MCF 10A (cell line): Measurements from ENCODE around the gene LCN2. TPM values are rescaled to one million over a fixed set of nuclear protein-coding genes. Genes with fewer than 3 reads are reported as not detected.

Experiments
- BruUV-seq: library from RNA; stranded (reverse); fragments of 400-500 nt; replicated peaks from 2 replicates; lab custom pipeline; 2021; lab: Mats Ljungman, UMichigan
- CTCF ChIA-PET: fragments of 300-600 bp; sonication (Branson Sonifier 250); formaldehyde crosslinking; extraction: SDS; loops from one replicate; lab custom pipeline; 2021; ENCODE audit warnings: antibody characterized with exemption, inconsistent platforms; lab: Yijun Ruan, JAX
- POLR2A ChIA-PET: fragments of 300-600, 350-650 bp; sonication (Branson Sonifier 250); formaldehyde crosslinking; extraction: SDS; loops from one replicate; lab custom pipeline; 2020; ENCODE audit warnings: antibody characterized with exemption, inconsistent platforms; lab: Yijun Ruan, JAX
- DNase-seq: peaks from one replicate; pipeline ENCODE4 v3.0.0-alpha.2; 2018; ENCODE audit not compliant: unreplicated experiment
- H3K27ac Mint-ChIP-seq: one replicate; pipeline ENCODE4 v1.8.0; 2022; ENCODE audit warnings: mild to moderate bottlenecking, low read depth, mixed read lengths; ENCODE audit not compliant: unreplicated experiment
- H3K27me3 Mint-ChIP-seq: one replicate; pipeline ENCODE4 v1.8.0; 2022; ENCODE audit warnings: mixed read lengths; ENCODE audit not compliant: insufficient read depth, unreplicated experiment
- H3K36me3 Mint-ChIP-seq: one replicate; pipeline ENCODE4 v1.8.0; 2022; ENCODE audit warnings: mild to moderate bottlenecking, moderate library complexity, mixed read lengths; ENCODE audit not compliant: insufficient read depth, unreplicated experiment
- H3K4me1 Mint-ChIP-seq: one replicate; pipeline ENCODE4 v1.8.0; 2022; ENCODE audit warnings: mixed read lengths; ENCODE audit not compliant: insufficient read depth, unreplicated experiment
- H3K4me3 Mint-ChIP-seq: one replicate; pipeline ENCODE4 v1.8.0; 2022; ENCODE audit warnings: mild to moderate bottlenecking, moderate library complexity, mixed read lengths; ENCODE audit not compliant: unreplicated experiment
- H3K9me3 Mint-ChIP-seq: one replicate; pipeline ENCODE4 v1.8.0; 2022; ENCODE audit warnings: mixed read lengths; ENCODE audit not compliant: unreplicated experiment
- CTCF ChIP-seq: fragments of 200-600 bp; IDR thresholded peaks from one replicate; pipeline ENCODE4 v1.8.0; 2022; ENCODE audit warnings: antibody characterized with exemption, mild to moderate bottlenecking; ENCODE audit not compliant: unreplicated experiment
- intact Hi-C: fragments of 100-400 bp; cut with micrococcal nuclease; formaldehyde crosslinking; loops from 2 replicates; pipeline ENCODE4 v1.14.1; 2022
- total RNA-seq: library from RNA; stranded (reverse); gene quantifications from 2 replicates; pipeline ENCODE4 v1.2.3, GENCODE V29; 2022

The LCN2 gene
- total RNA-seq, 1 experiment from 2014 or later: 7.7 TPM

- intact Hi-C loops: no loop called here
- DNase-seq: no peak
- H3K36me3 Mint-ChIP-seq: peaks cover 48% of the 10 kb centered on the region
- no peaks in the 10 kb centered on the region for H3K9me3 Mint-ChIP-seq
- peaks cover 4% of the 10 kb centered on the region for H3K4me1 Mint-ChIP-seq
- no peak for TF ChIP-seq CTCF
- no peak overlapping the region for H3K4me3 Mint-ChIP-seq
- H3K27me3 Mint-ChIP-seq: no peaks in the 10 kb centered on the region
- CTCF ChIA-PET: no interaction called here
- no TSS peak for BruUV-seq
- no peak overlapping the region for H3K27ac Mint-ChIP-seq
- POLR2A ChIA-PET: interaction anchor here (0.6 to 1.1 kb wide), 2 partner anchors 11 to 16 kb away, joined by 4 read pairs; no protein-coding TSS in a partner anchor
Observed at GRCh38 chr9:128188209-128188608, 39.0 kb downstream of the LCN2 start.

DNA sequence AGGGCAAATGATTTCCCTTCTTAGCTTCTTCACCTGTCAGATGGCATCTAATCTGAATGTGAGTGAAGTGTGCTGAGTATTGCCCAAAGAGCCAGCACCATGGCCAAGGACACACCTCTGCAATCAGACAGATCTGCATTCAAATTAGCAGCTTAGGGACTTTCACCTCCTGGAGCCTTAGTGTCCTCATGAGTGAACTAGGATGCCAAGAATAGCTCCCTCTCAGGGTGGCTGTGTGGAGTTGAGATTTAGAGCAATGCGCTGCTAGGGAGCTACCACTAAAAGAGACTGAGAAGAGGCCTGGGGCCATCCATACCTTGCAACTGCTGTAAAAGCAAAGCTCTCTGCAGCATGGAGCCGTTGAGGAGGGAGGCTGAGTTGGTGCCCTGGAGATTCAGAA is 40.8 kb downstream of the LCN2 start:
- Mint-ChIP-seq H3K27me3 (no peaks in the 10 kb centered on the region), H3K9me3 (no peaks in the 10 kb centered on the region), H3K27ac (peak overlapping the region; percentile 14), H3K36me3 (peaks cover 38% of the 10 kb centered on the region), H3K4me1 (peaks cover 4% of the 10 kb centered on the region), H3K4me3 (peak overlapping the region; percentile 91)
- no peak for DNase-seq
- CTCF ChIA-PET: interaction anchor here (0.6 to 1.9 kb wide), 5 partner anchors 10 to 172 kb away, joined by 3 to 6 read pairs (median 3); no protein-coding TSS in a partner anchor
- TSS peak; percentile 19 for BruUV-seq
- POLR2A ChIA-PET: interaction anchor here (0.7 to 2.0 kb wide), 8 partner anchors 13 to 342 kb away, joined by 3 to 11 read pairs (median 3); partner anchors contain the start of gene BBLN
- intact Hi-C loops: loop anchor here (5.0 kb wide), 1 partner anchor 63 kb away; the partner anchor contains the start of gene PTGES2
- no peak for TF ChIP-seq CTCF

DNA sequence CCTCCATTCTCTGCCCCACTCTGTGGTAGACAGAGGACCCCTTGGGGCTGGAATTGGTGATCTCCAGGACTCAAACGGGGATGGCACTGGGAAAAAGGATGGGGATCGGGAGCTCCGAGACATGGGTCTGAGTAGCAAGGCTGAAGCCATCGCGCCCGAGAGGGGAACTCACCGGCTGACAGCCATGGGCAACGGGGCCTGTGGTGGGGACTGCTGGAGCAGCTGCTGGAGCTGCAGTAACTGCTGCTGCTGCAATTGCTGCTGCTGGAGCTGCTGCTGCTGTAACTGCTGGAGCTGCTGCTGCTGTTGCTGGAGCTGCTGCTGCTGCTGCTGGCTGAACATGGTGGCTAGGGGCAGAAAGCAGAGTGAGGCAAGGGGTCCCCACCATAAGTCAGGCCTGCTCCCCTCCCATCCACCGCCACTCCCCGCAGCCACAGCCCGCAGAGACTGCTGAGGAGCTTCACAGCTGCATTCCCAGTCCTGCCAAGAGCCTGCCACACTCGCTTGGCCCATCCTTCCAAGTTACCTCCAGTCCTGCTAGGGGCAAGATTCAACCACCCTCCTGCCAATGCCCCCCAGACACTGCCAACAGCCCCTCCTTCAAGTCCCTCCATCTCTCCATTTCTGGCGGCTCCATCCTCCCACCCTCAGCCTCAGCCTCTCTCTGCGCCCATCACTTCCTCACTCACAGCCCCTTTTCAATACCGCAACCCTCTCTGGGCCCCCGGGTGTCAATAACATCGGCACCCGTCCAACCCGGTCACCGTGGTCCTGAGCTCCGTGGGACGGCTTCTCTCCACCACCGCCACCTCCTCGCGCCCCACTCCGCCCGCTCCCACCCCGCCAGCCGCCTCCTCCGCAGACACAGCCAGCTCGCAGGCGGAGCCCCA is 41.5 kb downstream of the LCN2 start:
- BruUV-seq: no TSS peak
- peak overlapping the region; percentile 93 for H3K27ac Mint-ChIP-seq
- TF ChIP-seq CTCF: no peak
- H3K27me3 Mint-ChIP-seq: no peaks in the 10 kb centered on the region
- peaks cover 4% of the 10 kb centered on the region for H3K4me1 Mint-ChIP-seq
- peak; percentile 6 for DNase-seq
- no peaks in the 10 kb centered on the region for H3K9me3 Mint-ChIP-seq
- ChIA-PET POLR2A (interaction anchor here (0.7 to 2.0 kb wide), 9 partner anchors 14 to 342 kb away, joined by 3 to 11 read pairs (median 3); partner anchors contain the start of gene BBLN), CTCF (interaction anchor here (0.6 to 1.9 kb wide), 9 partner anchors 10 to 668 kb away, joined by 3 to 6 read pairs (median 3); no protein-coding TSS in a partner anchor)
- peak overlapping the region; percentile 91 for H3K4me3 Mint-ChIP-seq
- peaks cover 31% of the 10 kb centered on the region for H3K36me3 Mint-ChIP-seq
- intact Hi-C loops: loop anchor here (5.0 kb wide), 1 partner anchor 63 kb away; the partner anchor contains the start of gene PTGES2
